Glutamatergic neuron (in vitro differentiated cells): ENCODE data around the gene ZNF469. TPM values are rescaled to one million over a fixed set of nuclear protein-coding genes. Genes with fewer than 3 reads are reported as not detected.

Source experiments
- DNase-seq: peaks from one replicate; pipeline ENCODE4 v3.0.0; 2022
- H3K27ac Mint-ChIP-seq: one replicate; pipeline ENCODE4 v1.8.0; 2020; ENCODE audit warnings: mild to moderate bottlenecking, mixed read lengths, inconsistent platforms; ENCODE audit not compliant: unreplicated experiment
- H3K27me3 Mint-ChIP-seq: one replicate; pipeline ENCODE4 v1.8.0; 2020; ENCODE audit warnings: mild to moderate bottlenecking, moderate library complexity, mixed read lengths, inconsistent platforms; ENCODE audit not compliant: unreplicated experiment
- H3K36me3 Mint-ChIP-seq: one replicate; pipeline ENCODE4 v1.8.0; 2020; ENCODE audit warnings: mild to moderate bottlenecking, mixed read lengths, inconsistent platforms; ENCODE audit not compliant: unreplicated experiment
- H3K4me1 Mint-ChIP-seq: one replicate; pipeline ENCODE4 v1.8.0; 2020; ENCODE audit warnings: mild to moderate bottlenecking, low read depth, mixed read lengths, inconsistent platforms; ENCODE audit not compliant: unreplicated experiment
- H3K4me3 Mint-ChIP-seq: one replicate; pipeline ENCODE4 v1.8.0; 2020; ENCODE audit warnings: mild to moderate bottlenecking, mixed read lengths, inconsistent platforms; ENCODE audit not compliant: unreplicated experiment
- H3K9me3 Mint-ChIP-seq: one replicate; pipeline ENCODE4 v1.8.0; 2020; ENCODE audit warnings: mild to moderate bottlenecking, moderate library complexity, mixed read lengths, inconsistent platforms; ENCODE audit not compliant: unreplicated experiment
- CTCF ChIP-seq: fragments of 200-600 bp; sonication (generic); IDR thresholded peaks from one replicate; pipeline ENCODE4 v1.5.0; 2021; ENCODE audit not compliant: partially characterized antibody, unreplicated experiment
- total RNA-seq: library from RNA; stranded (reverse); fragmentation: NEBNext Ultra II Directional; extraction: Animal tissue kit (Norgen Biotek cat#: 25700); gene quantifications from one replicate; pipeline ENCODE4 v1.2.1, GENCODE V29; 2021; ENCODE audit not compliant: unreplicated experiment

ZNF469 gene
- total RNA-seq, 1 donor from 2014 or later, result 0.56 TPM

- no peak overlapping the region for H3K27ac Mint-ChIP-seq
- DNase-seq, result peak; percentile 12
- TF ChIP-seq CTCF, result no peak
- peaks cover 7% of the 10 kb centered on the region for H3K4me1 Mint-ChIP-seq
- no peak overlapping the region for H3K4me3 Mint-ChIP-seq
- H3K36me3 Mint-ChIP-seq, result peaks cover 3% of the 10 kb centered on the region
- peaks cover 6% of the 10 kb centered on the region for H3K27me3 Mint-ChIP-seq
- H3K9me3 Mint-ChIP-seq, result peaks cover 3% of the 10 kb centered on the region
Measured at GRCh38 chr16:88354229-88355092, 28.3 kb upstream of the ZNF469 start.

- Mint-ChIP-seq H3K4me1 (peaks cover 3% of the 10 kb centered on the region), H3K36me3 (peaks cover 7% of the 10 kb centered on the region), H3K9me3 (peaks cover 2% of the 10 kb centered on the region), H3K27me3 (peaks cover 2% of the 10 kb centered on the region), H3K27ac (no peak overlapping the region), H3K4me3 (no peak overlapping the region)
- no peak for TF ChIP-seq CTCF
- DNase-seq, result peak; percentile 12
Measured at GRCh38 chr16:88355093-88355388, 27.7 kb upstream of the ZNF469 start.

- DNase-seq, result no peak
- Mint-ChIP-seq H3K27ac (no peak overlapping the region), H3K4me3 (no peak overlapping the region), H3K27me3 (peaks cover 2% of the 10 kb centered on the region), H3K36me3 (peaks cover 7% of the 10 kb centered on the region), H3K4me1 (peaks cover 3% of the 10 kb centered on the region), H3K9me3 (peaks cover 2% of the 10 kb centered on the region)
- TF ChIP-seq CTCF, result no peak
Measured at GRCh38 chr16:88355389-88356123, 27.2 kb upstream of the ZNF469 start.

- TF ChIP-seq CTCF, result no peak
- peaks cover 7% of the 10 kb centered on the region for H3K36me3 Mint-ChIP-seq
- H3K27ac Mint-ChIP-seq, result no peak overlapping the region
- peaks cover 3% of the 10 kb centered on the region for H3K4me1 Mint-ChIP-seq
- H3K9me3 Mint-ChIP-seq, result peaks cover 2% of the 10 kb centered on the region
- H3K4me3 Mint-ChIP-seq, result no peak overlapping the region
- H3K27me3 Mint-ChIP-seq, result peaks cover 2% of the 10 kb centered on the region
- DNase-seq, result peak; percentile 10
Measured at GRCh38 chr16:88356124-88356726, 26.5 kb upstream of the ZNF469 start.

GRCh38 chr16:88356727-88357199 is 26.0 kb upstream of the ZNF469 start:
- Mint-ChIP-seq H3K4me3 (no peak overlapping the region), H3K4me1 (peaks cover 3% of the 10 kb centered on the region), H3K36me3 (peaks cover 11% of the 10 kb centered on the region), H3K9me3 (peaks cover 2% of the 10 kb centered on the region), H3K27ac (no peak overlapping the region), H3K27me3 (peaks cover 2% of the 10 kb centered on the region)
- TF ChIP-seq CTCF, result no peak
- peak; percentile 13 for DNase-seq
